Tibial artery (tissue), 4 donors: Measurements from ENCODE around the gene CADM2.

ENCODE experiments used
- DNase-seq, 2 donors: peaks; one replicate each; pipeline ENCODE4 v3.0.0-alpha.2; 2019
- H3K27ac ChIP-seq, 2 donors: fragments of 200-600 bp; sonication (generic) in 1 of 2; 1 replicate in 1 of 2; 2 replicates in 1 of 2; pipeline ENCODE4 v1.5.1; 2018 to 2019; ENCODE audit warnings: mild to moderate bottlenecking in 1 of 2
- H3K27me3 ChIP-seq, 2 donors: fragments of 200-600 bp; sonication (generic) in 1 of 2; one replicate each; pipeline versions ENCODE4 v1.5.1 to v1.6.0; 2016 to 2019
- H3K36me3 ChIP-seq, 3 donors: fragments of 200-600 bp; sonication (generic) in 2 of 3; one replicate each; pipeline ENCODE4 v1.5.1; 2016 to 2019; ENCODE audit warnings: mild to moderate bottlenecking in 2 of 3
- H3K4me1 ChIP-seq, 4 donors: fragments of 200-600 bp; sonication (generic) in 2 of 4; 1 replicate in 3 of 4; 2 replicates in 1 of 4; pipeline ENCODE4 v1.5.1; 2016 to 2019
- H3K4me3 ChIP-seq, 2 donors: fragments of 200-600 bp; sonication (generic) in 1 of 2; 1 replicate in 1 of 2; 2 replicates in 1 of 2; pipeline ENCODE4 v1.5.1; 2018 to 2019; ENCODE audit warnings: mild to moderate bottlenecking in 2 of 2
- H3K9me3 ChIP-seq, 3 donors: fragments of 200-600 bp; sonication (generic) in 1 of 3; one replicate each; pipeline ENCODE4 v1.5.1; 2016 to 2019
- CTCF ChIP-seq, 2 experiments: fragments of 200-600 bp in 1 of 2; fragments of 450-650 bp in 1 of 2; IDR thresholded peaks; one replicate each; pipeline ENCODE4 v1.5.1; 2017 to 2019; ENCODE audit warnings: antibody characterized with exemption in 2 of 2, mild to moderate bottlenecking in 1 of 2, moderate library complexity in 1 of 2
- intact Hi-C: fragments of 100-400 bp; cut with DNase I; formaldehyde crosslinking; loops from one replicate; pipeline ENCODE4 v1.15.0; 2023; ENCODE audit warnings: low total_unique reads

Gene CADM2

DNA sequence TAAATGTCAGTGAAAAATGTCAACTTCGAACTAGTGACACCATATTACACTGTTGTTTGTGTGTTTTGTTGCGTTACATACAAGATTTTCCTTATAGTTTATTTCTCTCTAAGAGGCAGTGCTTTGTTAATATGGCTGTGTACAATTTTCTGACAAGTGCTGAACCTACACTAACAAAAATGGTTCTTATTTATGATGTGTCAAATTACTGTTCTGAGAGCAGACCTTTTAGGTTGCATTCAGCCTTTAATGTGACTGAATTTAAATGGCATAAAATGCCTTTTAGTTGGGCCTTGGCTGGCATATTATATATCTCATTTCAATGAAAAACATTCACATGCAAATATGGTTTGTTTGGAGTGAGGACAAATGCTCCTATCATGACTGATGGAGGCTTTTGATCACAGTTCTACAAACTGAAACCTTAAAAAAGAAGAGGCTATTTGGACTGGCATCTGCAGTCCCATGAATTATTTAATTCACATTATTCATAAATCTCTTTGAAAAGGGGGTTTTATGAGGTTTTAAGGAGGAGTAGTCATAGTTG, 750.6 kb downstream of the CADM2 start:
- H3K27me3 ChIP-seq: no peaks in the 10 kb centered on the region
- no peaks in the 10 kb centered on the region for H3K36me3 ChIP-seq
- H3K27ac ChIP-seq: no peak overlapping the region
- no peak overlapping the region for H3K4me3 ChIP-seq
- TF ChIP-seq CTCF (IDR thresholded peaks at IDR 0.05): no peak
- H3K9me3 ChIP-seq: no peaks in the 10 kb centered on the region
- no peak for DNase-seq
- no peaks in the 10 kb centered on the region for H3K4me1 ChIP-seq
- intact Hi-C loops: no loop called here

GRCh38 chr3:85710490-85710889, 751.7 kb downstream of the CADM2 start:
- no peaks in the 10 kb centered on the region for H3K27me3 ChIP-seq
- no peaks in the 10 kb centered on the region for H3K9me3 ChIP-seq
- DNase-seq: no peak
- TF ChIP-seq CTCF (IDR thresholded peaks at IDR 0.05): no peak
- no peaks in the 10 kb centered on the region for H3K4me1 ChIP-seq
- no peak overlapping the region for H3K4me3 ChIP-seq
- H3K36me3 ChIP-seq: no peaks in the 10 kb centered on the region
- intact Hi-C loops: no loop called here
- no peak overlapping the region for H3K27ac ChIP-seq

- H3K9me3 ChIP-seq: no peaks in the 10 kb centered on the region
- no peak for TF ChIP-seq CTCF (IDR thresholded peaks at IDR 0.05)
- H3K27me3 ChIP-seq: no peaks in the 10 kb centered on the region
- no peaks in the 10 kb centered on the region for H3K4me1 ChIP-seq
- H3K27ac ChIP-seq: no peak overlapping the region
- intact Hi-C loops: no loop called here
- H3K36me3 ChIP-seq: no peaks in the 10 kb centered on the region
- DNase-seq: no peak
- no peak overlapping the region for H3K4me3 ChIP-seq
Measured at GRCh38 chr3:85721409-85722145, 762.8 kb downstream of the CADM2 start.

DNA sequence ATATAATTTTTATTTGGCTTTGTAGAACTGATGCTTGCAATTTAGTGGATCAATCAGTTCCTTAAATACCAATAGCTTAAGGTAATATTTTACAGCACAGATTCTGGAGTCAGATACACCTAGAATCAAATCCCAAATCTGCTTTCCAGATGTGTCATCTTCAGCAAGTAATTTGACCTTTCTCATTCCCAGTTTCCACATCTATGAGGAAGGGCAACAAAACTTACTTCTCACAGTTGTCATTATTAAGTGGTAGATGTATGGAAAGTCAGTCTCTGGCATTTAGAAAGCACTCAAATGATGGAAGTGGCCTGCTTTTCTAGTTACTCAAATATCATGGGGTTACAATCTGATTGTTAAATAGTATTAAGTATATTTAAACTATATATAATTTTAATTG, 767.0 kb downstream of the CADM2 start:
- TF ChIP-seq CTCF (IDR thresholded peaks at IDR 0.05): no peak
- H3K9me3 ChIP-seq: no peaks in the 10 kb centered on the region
- DNase-seq: no peak
- H3K4me3 ChIP-seq: no peak overlapping the region
- H3K4me1 ChIP-seq: no peaks in the 10 kb centered on the region
- no peaks in the 10 kb centered on the region for H3K36me3 ChIP-seq
- H3K27me3 ChIP-seq: no peaks in the 10 kb centered on the region
- intact Hi-C loops: no loop called here
- H3K27ac ChIP-seq: no peak overlapping the region

GRCh38 chr3:85726241-85726640, 767.5 kb downstream of the CADM2 start:
- no peak for TF ChIP-seq CTCF (IDR thresholded peaks at IDR 0.05)
- H3K4me3 ChIP-seq: no peak overlapping the region
- no peak for DNase-seq
- H3K27ac ChIP-seq: no peak overlapping the region
- H3K4me1 ChIP-seq: no peaks in the 10 kb centered on the region
- no peaks in the 10 kb centered on the region for H3K9me3 ChIP-seq
- H3K27me3 ChIP-seq: no peaks in the 10 kb centered on the region
- H3K36me3 ChIP-seq: no peaks in the 10 kb centered on the region
- intact Hi-C loops: no loop called here
